Activated T-helper 17 cell treated with anti-CD3 and anti-CD28 coated beads, Interleukin-2, amount 50 U/mL, for 72 hours (primary cell): ENCODE results near the gene SORBS1. TPM values are rescaled to one million over a fixed set of nuclear protein-coding genes. Genes with fewer than 3 reads are reported as not detected.

Experiments
- ATAC-seq: fragments of 150-1000 bp; cut with Tn5 transposase; replicated peaks from 2 replicates; pipeline ENCODE4 v1.10.0; 2021; ENCODE audit warnings: mild to moderate bottlenecking, moderate library complexity
- H3K27ac Mint-ChIP-seq: one replicate; pipeline ENCODE4 v1.8.0; 2022; ENCODE audit warnings: mixed read lengths
- H3K27me3 Mint-ChIP-seq: one replicate; pipeline ENCODE4 v1.8.0; 2022; ENCODE audit warnings: mixed read lengths
- H3K36me3 Mint-ChIP-seq: one replicate; pipeline ENCODE4 v1.8.0; 2022; ENCODE audit warnings: low read depth, mild to moderate bottlenecking, mixed read lengths
- H3K4me1 Mint-ChIP-seq: one replicate; pipeline ENCODE4 v1.8.0; 2022; ENCODE audit warnings: mixed read lengths
- H3K4me3 Mint-ChIP-seq: one replicate; pipeline ENCODE4 v1.8.0; 2022; ENCODE audit warnings: mild to moderate bottlenecking, mixed read lengths
- H3K9me3 Mint-ChIP-seq: one replicate; pipeline ENCODE4 v1.8.0; 2022; ENCODE audit warnings: mixed read lengths
- total RNA-seq, 2 donors: library from RNA; stranded (reverse); gene quantifications; one replicate each; pipeline ENCODE4 v1.2.3, GENCODE V29; 2022

SORBS1 gene
- total RNA-seq, 2 donors from 2014 or later: 1.1 to 3.4 TPM

DNA sequence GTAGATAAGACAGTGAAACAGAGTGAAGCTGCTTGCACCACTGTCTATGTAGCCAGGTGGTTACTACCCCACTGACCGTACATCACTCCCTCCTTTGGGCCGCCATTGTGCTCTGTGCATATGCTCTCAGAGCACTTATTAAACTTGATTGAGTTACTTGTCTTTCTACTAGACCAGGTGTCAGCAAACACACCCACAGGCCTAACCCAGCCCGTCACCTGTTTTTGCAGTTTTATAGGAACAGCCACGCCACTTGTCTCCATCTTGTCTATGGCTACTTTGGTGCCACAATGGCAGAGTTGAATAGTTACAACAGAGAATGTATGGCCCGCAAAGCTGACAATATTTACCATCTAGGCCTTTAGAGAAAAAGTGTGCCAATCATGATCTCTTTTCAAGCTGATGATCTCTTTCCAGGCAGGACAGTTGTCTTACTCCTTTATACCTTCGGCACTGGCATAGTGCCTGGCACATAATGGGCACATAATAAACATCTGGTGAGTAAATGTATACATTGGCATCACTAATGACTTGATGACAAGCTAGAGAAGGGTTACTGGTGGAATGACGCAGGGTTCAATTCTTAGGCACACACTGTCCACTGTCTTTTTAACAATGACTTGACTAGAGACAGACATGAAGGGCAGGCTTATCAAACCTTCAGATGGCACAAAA, 36.7 kb downstream of the SORBS1 start:
- ATAC-seq: no peak
- Mint-ChIP-seq H3K9me3 (no peaks in the 10 kb centered on the region), H3K4me1 (peaks cover 3% of the 10 kb centered on the region), H3K27me3 (peaks cover 9% of the 10 kb centered on the region), H3K4me3 (no peak overlapping the region), H3K27ac (no peak overlapping the region), H3K36me3 (no peaks in the 10 kb centered on the region)

- no peak for ATAC-seq
These were observed 39.1 kb downstream of the SORBS1 start for GRCh38 chr10:95522117-95522516.

DNA sequence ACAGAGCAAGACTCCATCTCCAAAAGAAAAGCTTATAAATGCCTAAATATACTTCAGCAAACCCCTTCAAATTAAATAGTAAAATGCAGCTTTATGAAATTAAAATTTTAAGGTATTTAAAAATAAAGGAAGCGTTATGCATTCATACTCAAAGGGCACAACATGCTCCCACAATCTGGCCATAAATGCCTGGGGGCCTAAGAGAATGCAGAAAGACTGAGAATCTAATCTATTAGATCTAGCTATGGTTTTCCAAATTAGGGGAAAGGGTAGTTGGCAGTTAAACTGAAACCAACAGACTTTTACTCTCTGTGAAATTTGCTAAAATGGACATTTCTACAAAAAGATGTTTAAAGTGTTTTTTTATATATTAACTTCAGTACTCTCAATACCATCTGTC, 40.6 kb downstream of the SORBS1 start:
- H3K27me3 Mint-ChIP-seq: no peaks in the 10 kb centered on the region
- H3K9me3 Mint-ChIP-seq: no peaks in the 10 kb centered on the region
- H3K4me1 Mint-ChIP-seq: no peaks in the 10 kb centered on the region
- ATAC-seq: no peak
- H3K36me3 Mint-ChIP-seq: no peaks in the 10 kb centered on the region
- no peak overlapping the region for H3K4me3 Mint-ChIP-seq
- H3K27ac Mint-ChIP-seq: no peak overlapping the region

More at GRCh38 chr10:95522117-95522516, 39.1 kb downstream of the SORBS1 start:
- Mint-ChIP-seq H3K4me1 (no peaks in the 10 kb centered on the region), H3K27me3 (no peaks in the 10 kb centered on the region), H3K4me3 (no peak overlapping the region), H3K36me3 (no peaks in the 10 kb centered on the region), H3K9me3 (no peaks in the 10 kb centered on the region), H3K27ac (no peak overlapping the region)

GRCh38 chr10:95518455-95519452, 42.4 kb downstream of the SORBS1 start:
- no peak overlapping the region for H3K4me3 Mint-ChIP-seq
- H3K36me3 Mint-ChIP-seq: no peaks in the 10 kb centered on the region
- ATAC-seq: no peak
- no peaks in the 10 kb centered on the region for H3K9me3 Mint-ChIP-seq
- H3K4me1 Mint-ChIP-seq: peaks cover 7% of the 10 kb centered on the region
- no peaks in the 10 kb centered on the region for H3K27me3 Mint-ChIP-seq
- no peak overlapping the region for H3K27ac Mint-ChIP-seq

DNA sequence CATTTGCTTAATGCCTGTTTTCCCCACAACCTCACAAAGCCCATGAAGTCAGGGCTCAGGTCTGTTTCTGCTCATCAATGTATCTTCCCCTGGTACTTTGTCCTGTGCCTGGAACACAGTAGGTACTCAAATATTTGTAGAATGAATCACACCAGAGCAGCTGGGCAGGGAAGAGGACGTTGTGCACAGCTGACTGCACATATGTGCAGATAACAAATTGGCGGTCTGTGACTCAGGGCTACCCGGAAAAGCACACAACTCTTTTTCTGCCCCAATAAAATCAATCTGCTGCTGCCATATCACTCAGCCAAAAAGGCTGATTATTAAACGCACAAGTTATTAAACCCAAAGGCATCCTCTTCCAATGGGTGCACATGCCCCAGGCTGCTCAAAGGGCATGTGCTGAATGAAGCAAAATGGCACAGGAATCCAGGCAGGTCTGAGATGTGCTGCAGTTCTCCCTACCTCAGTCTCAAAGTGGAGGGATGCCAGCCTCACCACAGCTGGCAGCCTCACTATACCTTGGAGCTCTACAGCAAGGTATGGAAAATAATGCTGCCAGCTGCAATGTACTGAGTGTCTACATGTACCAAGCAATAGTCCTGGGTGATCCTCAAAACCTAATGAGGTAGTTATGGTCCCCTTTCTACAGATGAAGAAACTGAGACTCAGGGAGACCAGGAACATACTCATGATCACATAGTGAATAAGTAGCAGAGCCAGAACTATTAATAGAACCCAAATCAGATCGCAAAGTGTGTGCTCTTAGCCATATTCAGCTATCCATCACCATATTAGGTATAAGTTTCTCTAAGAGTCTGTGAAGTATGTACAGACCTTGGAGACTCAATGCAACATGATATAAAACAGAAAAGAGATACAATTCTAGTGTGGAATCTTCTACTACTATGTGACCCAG, 43.4 kb downstream of the SORBS1 start:
- Mint-ChIP-seq H3K4me3 (no peak overlapping the region), H3K27me3 (no peaks in the 10 kb centered on the region), H3K4me1 (peaks cover 7% of the 10 kb centered on the region), H3K27ac (no peak overlapping the region), H3K9me3 (no peaks in the 10 kb centered on the region), H3K36me3 (no peaks in the 10 kb centered on the region)
- ATAC-seq: no peak

DNA sequence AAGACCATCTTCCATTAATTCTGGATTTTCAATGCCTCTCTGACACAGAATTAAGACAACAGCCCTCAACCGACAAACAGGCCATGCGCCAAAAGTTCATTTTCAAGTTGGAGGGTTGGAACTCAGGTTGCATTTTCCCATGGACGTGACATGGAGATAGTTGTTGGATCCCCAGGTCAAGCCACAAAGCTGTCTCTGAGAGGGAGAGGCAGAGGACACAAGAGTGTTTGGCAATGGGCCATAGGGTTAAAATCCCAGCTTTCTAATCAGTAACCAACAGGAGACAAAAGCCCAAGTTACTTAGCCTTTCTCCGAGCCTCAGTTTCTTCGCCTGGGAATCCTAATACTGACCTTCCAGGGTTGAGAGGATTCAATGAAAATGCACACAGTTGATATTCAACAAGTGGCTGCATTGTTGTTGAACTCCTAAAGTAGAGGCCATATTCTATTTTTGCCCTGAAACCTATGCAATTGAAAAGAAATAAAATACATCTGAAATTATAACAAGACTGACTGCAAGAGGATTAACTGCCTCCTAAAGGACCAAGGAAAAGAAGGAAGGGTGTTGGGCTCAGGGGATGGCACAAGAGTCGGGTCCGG, 44.3 kb downstream of the SORBS1 start:
- H3K36me3 Mint-ChIP-seq: no peaks in the 10 kb centered on the region
- H3K4me1 Mint-ChIP-seq: peaks cover 7% of the 10 kb centered on the region
- peaks cover 3% of the 10 kb centered on the region for H3K27me3 Mint-ChIP-seq
- no peak overlapping the region for H3K27ac Mint-ChIP-seq
- no peak overlapping the region for H3K4me3 Mint-ChIP-seq
- ATAC-seq: no peak
- H3K9me3 Mint-ChIP-seq: no peaks in the 10 kb centered on the region

DNA sequence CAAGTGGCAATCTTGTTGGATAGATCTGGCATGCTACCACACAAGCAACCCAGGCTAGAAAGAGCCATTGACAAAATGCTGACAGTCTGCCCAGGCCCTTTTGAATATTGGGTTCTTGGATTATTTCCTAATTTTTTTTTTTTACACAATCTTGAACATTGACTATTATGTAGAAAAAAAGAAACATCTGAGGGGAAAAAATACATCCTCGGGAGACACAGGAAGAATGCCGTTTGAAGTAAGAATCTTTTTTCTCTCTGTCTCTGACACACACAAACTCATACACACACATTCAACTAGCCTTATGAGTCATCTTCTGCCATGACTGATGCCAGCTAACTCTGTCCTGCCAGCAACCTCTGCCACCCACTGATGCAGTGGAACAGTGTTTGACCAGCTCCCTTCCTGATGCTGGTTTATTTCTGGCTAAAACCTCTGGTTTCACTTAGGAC, 47.2 kb downstream of the SORBS1 start:
- no peaks in the 10 kb centered on the region for H3K9me3 Mint-ChIP-seq
- ATAC-seq: peak; percentile 98
- peaks cover 3% of the 10 kb centered on the region for H3K27me3 Mint-ChIP-seq
- no peak overlapping the region for H3K4me3 Mint-ChIP-seq
- no peak overlapping the region for H3K27ac Mint-ChIP-seq
- H3K36me3 Mint-ChIP-seq: no peaks in the 10 kb centered on the region
- peaks cover 7% of the 10 kb centered on the region for H3K4me1 Mint-ChIP-seq

DNA sequence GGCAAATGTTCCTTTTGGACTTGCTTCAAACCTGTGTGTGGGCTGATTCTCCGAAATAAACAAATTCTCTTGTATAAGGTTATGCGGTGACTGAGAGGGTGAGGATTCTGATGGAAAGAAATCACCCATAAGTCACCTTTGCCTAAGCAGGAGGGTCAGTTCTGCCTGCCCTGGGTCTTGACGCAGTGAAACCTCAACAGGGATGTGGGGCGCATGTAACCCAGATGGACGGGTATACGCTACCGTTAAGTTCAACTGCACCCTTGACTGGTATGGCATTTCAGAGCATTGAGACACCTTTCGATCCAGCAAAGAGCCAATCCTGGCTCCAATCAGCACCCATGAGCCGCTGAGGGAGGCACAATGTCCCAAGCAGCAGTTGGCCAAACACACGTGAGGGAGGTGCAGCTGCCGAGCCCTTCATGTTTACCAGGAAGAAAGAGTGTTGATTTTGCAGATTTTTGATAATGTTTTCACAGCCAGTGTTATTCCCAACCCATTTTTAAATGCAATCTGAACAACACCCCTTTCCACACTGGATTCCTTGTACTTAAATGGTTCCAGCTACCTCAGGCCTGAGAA, 48.1 kb downstream of the SORBS1 start:
- no peak for ATAC-seq
- H3K9me3 Mint-ChIP-seq: no peaks in the 10 kb centered on the region
- peaks cover 7% of the 10 kb centered on the region for H3K4me1 Mint-ChIP-seq
- H3K27ac Mint-ChIP-seq: no peak overlapping the region
- peaks cover 3% of the 10 kb centered on the region for H3K27me3 Mint-ChIP-seq
- no peaks in the 10 kb centered on the region for H3K36me3 Mint-ChIP-seq
- H3K4me3 Mint-ChIP-seq: no peak overlapping the region

- Mint-ChIP-seq H3K27ac (no peak overlapping the region), H3K36me3 (no peaks in the 10 kb centered on the region), H3K4me3 (no peak overlapping the region), H3K4me1 (peaks cover 7% of the 10 kb centered on the region), H3K27me3 (peaks cover 5% of the 10 kb centered on the region), H3K9me3 (no peaks in the 10 kb centered on the region)
- no peak for ATAC-seq
These were observed 49.9 kb downstream of the SORBS1 start for GRCh38 chr10:95511314-95511713.

GRCh38 chr10:95509251-95509650, 51.9 kb downstream of the SORBS1 start:
- no peaks in the 10 kb centered on the region for H3K9me3 Mint-ChIP-seq
- peaks cover 5% of the 10 kb centered on the region for H3K27me3 Mint-ChIP-seq
- no peak overlapping the region for H3K27ac Mint-ChIP-seq
- ATAC-seq: no peak
- no peaks in the 10 kb centered on the region for H3K36me3 Mint-ChIP-seq
- H3K4me1 Mint-ChIP-seq: peaks cover 3% of the 10 kb centered on the region
- H3K4me3 Mint-ChIP-seq: no peak overlapping the region

GRCh38 chr10:95508730-95509129, 52.4 kb downstream of the SORBS1 start:
- Mint-ChIP-seq H3K27ac (no peak overlapping the region), H3K4me1 (no peaks in the 10 kb centered on the region), H3K9me3 (no peaks in the 10 kb centered on the region), H3K36me3 (no peaks in the 10 kb centered on the region), H3K4me3 (no peak overlapping the region), H3K27me3 (peaks cover 5% of the 10 kb centered on the region)
- no peak for ATAC-seq

DNA sequence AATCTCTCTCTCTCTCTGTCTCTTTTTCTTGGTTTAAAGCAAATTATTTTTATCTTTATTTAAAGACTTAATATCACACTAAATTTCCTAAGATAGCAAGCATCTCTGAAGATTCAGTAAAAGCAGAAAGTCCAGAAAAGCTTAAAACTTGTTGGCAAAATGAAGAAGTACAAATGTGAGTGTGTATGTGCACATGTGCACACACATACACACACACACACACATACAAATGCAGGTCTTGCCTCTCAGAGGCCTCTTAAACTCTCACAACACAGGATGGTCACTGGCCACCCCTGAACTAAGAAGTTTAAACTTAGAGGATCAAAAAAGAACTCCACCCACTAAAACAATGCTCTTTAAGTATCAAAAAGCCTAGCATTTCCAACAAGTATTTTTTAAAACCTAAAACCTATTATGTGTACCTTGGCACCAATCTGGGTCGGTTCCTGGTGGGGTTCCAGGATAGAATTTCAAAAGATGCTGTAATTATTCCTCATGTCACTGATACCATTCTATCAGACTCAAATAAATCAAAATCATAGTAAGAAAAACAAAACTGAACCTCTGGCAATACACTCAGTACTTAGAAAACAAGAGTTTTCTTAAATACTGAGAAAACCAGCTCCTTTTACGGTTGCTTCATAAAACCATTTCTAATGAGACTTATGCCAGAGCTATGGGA, 55.0 kb downstream of the SORBS1 start:
- no peaks in the 10 kb centered on the region for H3K36me3 Mint-ChIP-seq
- no peak for ATAC-seq
- no peak overlapping the region for H3K4me3 Mint-ChIP-seq
- peaks cover 3% of the 10 kb centered on the region for H3K27me3 Mint-ChIP-seq
- H3K27ac Mint-ChIP-seq: no peak overlapping the region
- H3K9me3 Mint-ChIP-seq: no peaks in the 10 kb centered on the region
- no peaks in the 10 kb centered on the region for H3K4me1 Mint-ChIP-seq

DNA sequence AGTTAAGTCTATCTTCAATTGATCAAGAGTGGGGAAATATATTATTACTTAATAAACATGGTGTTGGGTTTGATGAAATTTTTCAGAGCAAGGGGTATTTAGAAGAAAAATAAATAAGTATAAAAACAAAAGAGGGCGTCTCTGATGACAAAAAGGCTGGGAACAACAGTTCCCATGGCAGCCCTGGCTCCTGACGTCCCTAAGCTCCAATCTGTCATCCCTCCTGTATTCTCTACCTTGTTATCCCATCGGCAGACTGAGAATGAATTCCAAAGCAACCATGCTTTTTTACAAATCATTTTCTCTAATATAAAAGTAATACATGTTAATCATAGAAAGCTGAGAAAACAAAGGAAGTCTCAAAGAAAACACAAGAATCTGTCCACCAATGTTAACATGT, 55.5 kb downstream of the SORBS1 start:
- Mint-ChIP-seq H3K4me3 (no peak overlapping the region), H3K36me3 (no peaks in the 10 kb centered on the region), H3K4me1 (no peaks in the 10 kb centered on the region), H3K27me3 (peaks cover 3% of the 10 kb centered on the region), H3K27ac (no peak overlapping the region), H3K9me3 (no peaks in the 10 kb centered on the region)
- no peak for ATAC-seq
